ENCODE results near the gene KRTAP2-2. TPM values are rescaled to one million over a fixed set of nuclear protein-coding genes. Genes with fewer than 3 reads are reported as not detected.

Gene KRTAP2-2
- total and polyA plus RNA-seq, 3 donors from 2014 or later = not detected

GRCh38 chr17:41076788-41077187 is 21.8 kb upstream of the KRTAP2-2 start:
- no peaks in the 10 kb centered on the region for H3K4me1 ChIP-seq
- no peaks in the 10 kb centered on the region for H3K9me3 ChIP-seq
- intact Hi-C loops (cut with DNase I; ENCODE audit: low total_unique reads) = no loop called here
- no peaks in the 10 kb centered on the region for H3K27me3 ChIP-seq
- H3K4me3 ChIP-seq = no peak overlapping the region
- no peaks in the 10 kb centered on the region for H3K36me3 ChIP-seq (ENCODE audit: low read depth, missing control alignments)
- no peak for DNase-seq
- TF ChIP-seq CTCF (IDR thresholded peaks at IDR 0.05) (no peak), POLR2A (IDR thresholded peaks at IDR 0.05) (no peak)
- no peak overlapping the region for H3K27ac ChIP-seq

GRCh38 chr17:41073676-41074075 is 18.6 kb upstream of the KRTAP2-2 start:
- DNase-seq = no peak
- TF ChIP-seq POLR2A (IDR thresholded peaks at IDR 0.05) (no peak), CTCF (IDR thresholded peaks at IDR 0.05) (no peak)
- H3K9me3 ChIP-seq = no peaks in the 10 kb centered on the region
- 93 to 94% methylated on average over 2 of the region's 2 CpGs for WGBS, 2 donors
- intact Hi-C loops (cut with DNase I; ENCODE audit: low total_unique reads) = no loop called here
- H3K4me1 ChIP-seq = no peaks in the 10 kb centered on the region
- H3K27me3 ChIP-seq = no peaks in the 10 kb centered on the region
- H3K36me3 ChIP-seq (ENCODE audit: low read depth, missing control alignments) = no peaks in the 10 kb centered on the region
- H3K4me3 ChIP-seq = no peak overlapping the region
- no peak overlapping the region for H3K27ac ChIP-seq

GRCh38 chr17:41071606-41072360 is 16.8 kb upstream of the KRTAP2-2 start:
- no peak for TF ChIP-seq CTCF (IDR thresholded peaks at IDR 0.05)
- no peak for TF ChIP-seq POLR2A (IDR thresholded peaks at IDR 0.05)
- Histone ChIP-seq H3K36me3 (ENCODE audit: low read depth, missing control alignments) (no peaks in the 10 kb centered on the region), H3K27me3 (no peaks in the 10 kb centered on the region), H3K9me3 (no peaks in the 10 kb centered on the region), H3K27ac (no peak overlapping the region), H3K4me3 (no peak overlapping the region), H3K4me1 (no peaks in the 10 kb centered on the region)
- intact Hi-C loops (cut with DNase I; ENCODE audit: low total_unique reads) = no loop called here
- 76 to 98% methylated on average over 5 of the region's 5 CpGs for WGBS, 2 donors
- no peak for DNase-seq

GRCh38 chr17:41069031-41069430 is 14.0 kb upstream of the KRTAP2-2 start:
- 69 to 90% methylated on average over 3 of the region's 3 CpGs for WGBS, 2 donors
- no peak overlapping the region for H3K27ac ChIP-seq
- no peak overlapping the region for H3K4me3 ChIP-seq
- no peaks in the 10 kb centered on the region for H3K9me3 ChIP-seq
- no peaks in the 10 kb centered on the region for H3K4me1 ChIP-seq
- no peak for DNase-seq
- TF ChIP-seq CTCF (IDR thresholded peaks at IDR 0.05) = no peak
- TF ChIP-seq POLR2A (IDR thresholded peaks at IDR 0.05) = no peak
- H3K36me3 ChIP-seq (ENCODE audit: low read depth, missing control alignments) = no peaks in the 10 kb centered on the region
- H3K27me3 ChIP-seq = no peaks in the 10 kb centered on the region
- intact Hi-C loops (cut with DNase I; ENCODE audit: low total_unique reads) = no loop called here

GRCh38 chr17:41067281-41067680 is 12.3 kb upstream of the KRTAP2-2 start:
- H3K36me3 ChIP-seq (ENCODE audit: low read depth, missing control alignments) = no peaks in the 10 kb centered on the region
- TF ChIP-seq POLR2A (IDR thresholded peaks at IDR 0.05) = no peak
- TF ChIP-seq CTCF (IDR thresholded peaks at IDR 0.05) = no peak
- no peak overlapping the region for H3K27ac ChIP-seq
- no peak for DNase-seq
- intact Hi-C loops (cut with DNase I; ENCODE audit: low total_unique reads) = no loop called here
- H3K4me3 ChIP-seq = no peak overlapping the region
- H3K27me3 ChIP-seq = no peaks in the 10 kb centered on the region
- no peaks in the 10 kb centered on the region for H3K9me3 ChIP-seq
- H3K4me1 ChIP-seq = no peaks in the 10 kb centered on the region

Measured in testis (tissue), 3 donors.